ENCODE measurements around the gene FDX2. TPM values are rescaled to one million over a fixed set of nuclear protein-coding genes. Genes with fewer than 3 reads are reported as not detected.
A peak's percentile ranks its signal among the peaks of the same experiment; 100 is the strongest.

FDX2 gene
- total and polyA plus RNA-seq, 2 of the 13 experiments (the other 11 are each of a cell fraction or from before 2014, with no cell fraction given), result 21.0 to 24.7 TPM

DNA sequence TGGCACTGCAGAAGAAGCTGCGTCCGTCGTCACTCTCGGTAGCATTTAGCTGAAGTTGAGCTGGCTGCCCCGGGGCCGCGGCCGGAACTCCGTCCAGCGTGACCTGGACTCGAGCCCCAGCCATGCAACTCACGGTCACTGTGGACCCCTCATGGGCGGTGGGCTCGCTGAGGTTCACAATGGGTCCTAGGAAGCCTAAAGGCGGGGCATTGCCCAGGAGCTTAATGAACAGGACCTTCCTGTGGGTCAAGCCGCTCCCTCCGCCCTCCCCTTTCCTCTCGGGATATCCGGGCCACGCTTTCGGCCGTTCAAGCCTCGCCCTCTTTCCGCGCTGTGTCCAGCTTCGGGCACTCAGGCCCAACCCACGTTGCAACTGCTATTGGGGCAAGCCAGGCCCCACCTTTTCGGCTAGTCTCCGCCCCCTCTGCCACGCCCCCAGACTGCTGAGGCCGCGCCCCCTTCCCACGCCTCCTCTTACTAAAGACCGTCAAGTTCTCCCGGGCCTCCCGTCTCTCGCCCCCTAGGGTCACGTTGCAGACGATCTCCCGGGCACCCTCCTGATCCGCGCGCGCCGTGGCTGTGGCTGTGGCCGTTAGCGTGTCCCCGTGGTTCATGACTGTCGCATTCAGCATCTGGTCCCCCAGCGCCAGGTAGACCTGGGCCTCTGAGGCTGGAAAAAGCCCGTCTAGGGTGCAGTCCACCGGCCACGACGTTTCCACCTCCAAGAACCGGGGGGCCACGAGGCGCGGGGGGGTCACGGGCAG is 19.0 kb upstream of the FDX2 start (continued):
- TF ChIP-seq, protein P1, sequence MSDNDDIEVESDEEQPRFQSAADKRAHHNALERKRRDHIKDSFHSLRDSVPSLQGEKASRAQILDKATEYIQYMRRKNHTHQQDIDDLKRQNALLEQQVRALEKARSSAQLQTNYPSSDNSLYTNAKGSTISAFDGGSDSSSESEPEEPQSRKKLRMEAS (IDR thresholded peaks at IDR 0.05), result peak; percentile 91
- TF ChIP-seq ZNF12 (CRISPR knock-in tag; IDR thresholded peaks at IDR 0.05), result 0 out of 2 replicates have a peak, but pooled peaks have one; percentile 17
- no peak for TF ChIP-seq ZSCAN30 (CRISPR knock-in tag; IDR thresholded peaks at IDR 0.05)
- no peak for TF ChIP-seq HHEX (CRISPR knock-in tag; IDR thresholded peaks at IDR 0.05)
- TF ChIP-seq NCOA5 (CRISPR knock-in tag; IDR thresholded peaks at IDR 0.05), result no peak
- peak; percentile 50 for TF ChIP-seq BORCS8-MEF2B (CRISPR knock-in tag; IDR thresholded peaks at IDR 0.05)
- no peak for TF ChIP-seq TBL1XR1 (IDR thresholded peaks at IDR 0.05; ENCODE audit: borderline replicate concordance, low read length, partially characterized antibody)
- TF ChIP-seq KAT7 (CRISPR knock-in tag; IDR thresholded peaks at IDR 0.05; ENCODE audit: borderline replicate concordance), result no peak; the same call in 1 of the 2 replicates
- TF ChIP-seq EEA1 (CRISPR knock-in tag; IDR thresholded peaks at IDR 0.05; ENCODE audit: borderline replicate concordance), result peak; percentile 29; the same call in 1 of the 2 replicates
- peak; percentile 63; the same call in 1 of the 2 replicates for TF ChIP-seq NFKB2 (CRISPR knock-in tag; IDR thresholded peaks at IDR 0.05; ENCODE audit: borderline replicate concordance)
- peak; percentile 47; the same call in 1 of the 2 replicates for TF ChIP-seq MEF2D (CRISPR knock-in tag; IDR thresholded peaks at IDR 0.05)
- TF ChIP-seq ZBTB42 (CRISPR knock-in tag; IDR thresholded peaks at IDR 0.05), result no peak
- no peak for TF ChIP-seq BRCA1 (CRISPR knock-in tag; IDR thresholded peaks at IDR 0.05)
- no peak for TF ChIP-seq REXO4 (CRISPR knock-in tag; IDR thresholded peaks at IDR 0.05; ENCODE audit: borderline replicate concordance)
- TF ChIP-seq ATAD3A (CRISPR knock-in tag; IDR thresholded peaks at IDR 0.05), result no peak
- TF ChIP-seq ZNF205 (CRISPR knock-in tag; IDR thresholded peaks at IDR 0.05), result no peak
- TF ChIP-seq YY1 (IDR thresholded peaks at IDR 0.05; ENCODE audit: insufficient read depth, insufficient replicate concordance, low read depth, low read length), result peak; percentile 14
- TF ChIP-seq, protein P2, sequence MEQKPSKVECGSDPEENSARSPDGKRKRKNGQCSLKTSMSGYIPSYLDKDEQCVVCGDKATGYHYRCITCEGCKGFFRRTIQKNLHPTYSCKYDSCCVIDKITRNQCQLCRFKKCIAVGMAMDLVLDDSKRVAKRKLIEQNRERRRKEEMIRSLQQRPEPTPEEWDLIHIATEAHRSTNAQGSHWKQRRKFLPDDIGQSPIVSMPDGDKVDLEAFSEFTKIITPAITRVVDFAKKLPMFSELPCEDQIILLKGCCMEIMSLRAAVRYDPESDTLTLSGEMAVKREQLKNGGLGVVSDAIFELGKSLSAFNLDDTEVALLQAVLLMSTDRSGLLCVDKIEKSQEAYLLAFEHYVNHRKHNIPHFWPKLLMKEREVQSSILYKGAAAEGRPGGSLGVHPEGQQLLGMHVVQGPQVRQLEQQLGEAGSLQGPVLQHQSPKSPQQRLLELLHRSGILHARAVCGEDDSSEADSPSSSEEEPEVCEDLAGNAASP (CRISPR knock-in tag; IDR thresholded peaks at IDR 0.05; ENCODE audit: borderline replicate concordance), result no peak
- TF ChIP-seq, protein P3, sequence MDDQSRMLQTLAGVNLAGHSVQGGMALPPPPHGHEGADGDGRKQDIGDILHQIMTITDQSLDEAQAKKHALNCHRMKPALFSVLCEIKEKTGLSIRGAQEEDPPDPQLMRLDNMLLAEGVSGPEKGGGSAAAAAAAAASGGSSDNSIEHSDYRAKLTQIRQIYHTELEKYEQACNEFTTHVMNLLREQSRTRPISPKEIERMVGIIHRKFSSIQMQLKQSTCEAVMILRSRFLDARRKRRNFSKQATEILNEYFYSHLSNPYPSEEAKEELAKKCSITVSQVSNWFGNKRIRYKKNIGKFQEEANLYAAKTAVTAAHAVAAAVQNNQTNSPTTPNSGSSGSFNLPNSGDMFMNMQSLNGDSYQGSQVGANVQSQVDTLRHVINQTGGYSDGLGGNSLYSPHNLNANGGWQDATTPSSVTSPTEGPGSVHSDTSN (CRISPR knock-in tag; IDR thresholded peaks at IDR 0.05; ENCODE audit: borderline replicate concordance), result no peak
- no peak for TF ChIP-seq ZC3H4 (CRISPR knock-in tag; IDR thresholded peaks at IDR 0.05; ENCODE audit: borderline replicate concordance)
- TF ChIP-seq PTBP1 (IDR thresholded peaks at IDR 0.05; ENCODE audit: low read depth, low read length, poor library complexity, severe bottlenecking), result no peak
- TF ChIP-seq, protein P4, sequence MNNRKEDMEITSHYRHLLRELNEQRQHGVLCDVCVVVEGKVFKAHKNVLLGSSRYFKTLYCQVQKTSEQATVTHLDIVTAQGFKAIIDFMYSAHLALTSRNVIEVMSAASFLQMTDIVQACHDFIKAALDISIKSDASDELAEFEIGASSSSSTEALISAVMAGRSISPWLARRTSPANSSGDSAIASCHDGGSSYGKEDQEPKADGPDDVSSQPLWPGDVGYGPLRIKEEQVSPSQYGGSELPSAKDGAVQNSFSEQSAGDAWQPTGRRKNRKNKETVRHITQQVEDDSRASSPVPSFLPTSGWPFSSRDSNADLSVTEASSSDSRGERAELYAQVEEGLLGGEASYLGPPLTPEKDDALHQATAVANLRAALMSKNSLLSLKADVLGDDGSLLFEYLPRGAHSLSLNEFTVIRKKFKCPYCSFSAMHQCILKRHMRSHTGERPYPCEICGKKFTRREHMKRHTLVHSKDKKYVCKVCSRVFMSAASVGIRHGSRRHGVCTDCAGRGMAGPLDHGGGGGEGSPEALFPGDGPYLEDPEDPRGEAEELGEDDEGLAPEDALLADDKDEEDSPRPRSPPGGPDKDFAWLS (CRISPR knock-in tag; IDR thresholded peaks at IDR 0.05; ENCODE audit: borderline replicate concordance), result no peak
- TF ChIP-seq, protein P5, sequence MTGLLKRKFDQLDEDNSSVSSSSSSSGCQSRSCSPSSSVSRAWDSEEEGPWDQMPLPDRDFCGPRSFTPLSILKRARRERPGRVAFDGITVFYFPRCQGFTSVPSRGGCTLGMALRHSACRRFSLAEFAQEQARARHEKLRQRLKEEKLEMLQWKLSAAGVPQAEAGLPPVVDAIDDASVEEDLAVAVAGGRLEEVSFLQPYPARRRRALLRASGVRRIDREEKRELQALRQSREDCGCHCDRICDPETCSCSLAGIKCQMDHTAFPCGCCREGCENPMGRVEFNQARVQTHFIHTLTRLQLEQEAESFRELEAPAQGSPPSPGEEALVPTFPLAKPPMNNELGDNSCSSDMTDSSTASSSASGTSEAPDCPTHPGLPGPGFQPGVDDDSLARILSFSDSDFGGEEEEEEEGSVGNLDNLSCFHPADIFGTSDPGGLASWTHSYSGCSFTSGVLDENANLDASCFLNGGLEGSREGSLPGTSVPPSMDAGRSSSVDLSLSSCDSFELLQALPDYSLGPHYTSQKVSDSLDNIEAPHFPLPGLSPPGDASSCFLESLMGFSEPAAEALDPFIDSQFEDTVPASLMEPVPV (CRISPR knock-in tag; IDR thresholded peaks at IDR 0.05), result peak; percentile 72; the same call in 1 of the 2 replicates
- peak; percentile 50; the same call in 1 of the 2 replicates for TF ChIP-seq ZMYM4 (CRISPR knock-in tag; IDR thresholded peaks at IDR 0.05)
